Cardiac fibroblast (primary cell): Measurements from ENCODE around the gene SSC4D.
"Not testable (repeated sequence)": the region's sequence is repeated elsewhere in the genome, so short reads cannot be mapped to it uniquely, and the experiment has no call there.

ENCODE experiments used
- DNase-seq, 2 donors: peaks; one replicate each; pipeline versions ENCODE4 v3.0.0 to v3.0.0-alpha.2; 2010; ENCODE audit warnings: low read depth in 2 of 2
- H3K4me3 ChIP-seq, 2 donors: replicated peaks in 1 of 2; 1 replicate in 1 of 2; 2 replicates in 1 of 2; pipeline ENCODE4 v1.5.1; 2011; ENCODE audit warnings: low read depth in 2 of 2, low read length in 2 of 2, mild to moderate bottlenecking in 2 of 2, moderate library complexity in 1 of 2
- CTCF ChIP-seq: IDR thresholded peaks from one replicate; pipeline ENCODE4 v1.5.1; 2011; ENCODE audit warnings: low read depth, mild to moderate bottlenecking, low read length, inconsistent platforms

Gene SSC4D

GRCh38 chr7:76395965-76396726 lies 13.4 kb downstream of the SSC4D start:
- DNase-seq: no peak
- no peak for TF ChIP-seq CTCF
- H3K4me3 ChIP-seq: no peak overlapping the region

- H3K4me3 ChIP-seq: not testable (repeated sequence)
These were observed 13.9 kb downstream of the SSC4D start for GRCh38 chr7:76395605-76395964.

GRCh38 chr7:76394957-76395356 lies 14.5 kb downstream of the SSC4D start:
- H3K4me3 ChIP-seq: no peak overlapping the region
- TF ChIP-seq CTCF: no peak
- no peak for DNase-seq

More at GRCh38 chr7:76395605-76395964, 13.9 kb downstream of the SSC4D start:
- not testable (repeated sequence) for DNase-seq

- no peak for TF ChIP-seq CTCF
- peak; percentile 88 to 90 for DNase-seq
- H3K4me3 ChIP-seq: peak overlapping the region; percentile 39 to 63
These were observed 16.1 kb downstream of the SSC4D start for GRCh38 chr7:76393116-76394031.

- no peak for DNase-seq
- peak overlapping the region in 1 of 2 donors; percentile 30 for H3K4me3 ChIP-seq
- TF ChIP-seq CTCF: no peak
These were observed 16.9 kb downstream of the SSC4D start for GRCh38 chr7:76392531-76393115.

- no peak overlapping the region for H3K4me3 ChIP-seq
- no peak for DNase-seq
- TF ChIP-seq CTCF: no peak
These were observed 19.4 kb downstream of the SSC4D start for GRCh38 chr7:76390092-76390491.

GRCh38 chr7:76387789-76388188 lies 21.7 kb downstream of the SSC4D start:
- not testable (repeated sequence) for DNase-seq

More at GRCh38 chr7:76387789-76388188, 21.7 kb downstream of the SSC4D start:
- not testable (repeated sequence) for H3K4me3 ChIP-seq
